HG03103 (cell line): ENCODE measurements around the gene AGFG1.
"Not testable (repeated sequence)": the region's sequence is repeated elsewhere in the genome, so short reads cannot be mapped to it uniquely, and the experiment has no call there.

Experiments used
- ATAC-seq: cut with Tn5 transposase; IDR thresholded peaks from one replicate; pipeline ENCODE4 v1.9.1; 2021; ENCODE audit warnings: low read depth; ENCODE audit not compliant: unreplicated experiment

The AGFG1 gene

DNA sequence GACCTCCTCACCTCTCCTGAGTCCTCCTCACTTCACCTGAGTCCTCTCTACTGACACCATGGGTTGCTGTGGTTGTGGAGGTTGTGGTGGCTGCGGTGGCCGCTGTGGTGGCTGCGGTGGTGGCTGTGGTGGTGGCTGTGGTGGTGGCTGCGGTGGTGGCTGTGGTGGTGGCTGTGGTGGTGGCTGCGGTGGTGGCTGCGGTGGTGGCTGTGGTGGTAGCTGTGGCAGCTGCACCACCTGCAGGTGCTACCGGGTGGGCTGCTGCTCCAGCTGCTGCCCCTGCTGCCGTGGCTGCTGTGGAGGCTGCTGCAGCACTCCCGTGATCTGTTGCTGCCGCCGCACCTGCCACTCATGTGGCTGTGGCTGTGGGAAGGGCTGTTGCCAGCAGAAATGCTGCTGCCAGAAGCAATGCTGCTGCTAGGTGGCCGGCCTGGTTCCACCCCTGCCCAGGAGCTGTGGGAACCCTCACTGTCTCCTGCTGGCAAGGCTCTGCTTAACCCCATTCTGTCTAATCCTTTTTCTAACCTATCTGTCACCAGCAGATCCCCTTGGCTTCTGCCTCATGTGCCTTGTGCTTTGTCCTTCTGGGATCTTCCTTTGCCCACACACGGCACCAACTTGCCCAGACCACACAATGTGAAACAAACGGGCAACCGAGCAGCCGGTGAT is 127.0 kb downstream of the AGFG1 start, which contains the start of gene SCYGR2:
Gene SCYGR2, plus strand, starts transcription at position 59 of the 669 bp plus-strand sequence. Its CDS starts 0 bp downstream, at position 59.
- ATAC-seq, result not testable (repeated sequence)

DNA sequence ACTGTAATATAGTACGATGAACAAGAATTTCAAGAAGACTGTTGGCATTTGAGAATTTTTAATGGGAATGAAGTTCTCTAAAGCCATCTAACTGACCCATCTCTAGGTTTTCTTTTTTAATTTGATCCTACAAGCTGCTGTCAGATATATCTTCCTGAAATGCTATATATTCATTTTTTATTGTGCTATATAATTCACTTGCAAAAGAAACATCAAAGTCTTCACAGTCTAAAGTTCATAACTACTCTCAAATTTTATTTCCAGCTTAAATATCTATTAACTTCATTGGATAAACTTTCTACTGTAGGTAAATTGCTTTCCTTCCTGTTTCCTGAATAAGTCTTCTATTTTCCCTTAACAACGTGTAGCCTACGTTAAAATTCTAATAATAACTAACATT is 130.4 kb downstream of the AGFG1 start:
- ATAC-seq, result no peak

DNA sequence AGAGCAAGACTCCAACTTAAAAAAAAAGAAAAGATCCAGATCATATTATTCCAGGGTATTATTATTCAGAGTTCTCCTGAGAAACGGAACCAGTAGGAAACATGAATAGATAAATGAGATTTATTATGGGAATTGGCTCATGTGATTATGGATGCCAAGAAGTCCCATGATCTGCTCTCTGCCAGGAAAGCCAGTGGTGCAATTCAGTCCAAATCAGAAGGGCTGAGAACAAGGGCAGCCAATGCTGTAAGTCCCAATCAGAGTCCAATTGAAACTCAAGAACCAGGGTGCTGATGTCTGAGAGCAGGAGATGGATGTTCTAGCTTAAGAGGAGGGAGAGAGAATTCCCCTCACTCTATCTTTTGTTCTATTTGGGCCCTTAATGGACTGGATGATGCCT is 134.5 kb downstream of the AGFG1 start:
- ATAC-seq, result no peak

DNA sequence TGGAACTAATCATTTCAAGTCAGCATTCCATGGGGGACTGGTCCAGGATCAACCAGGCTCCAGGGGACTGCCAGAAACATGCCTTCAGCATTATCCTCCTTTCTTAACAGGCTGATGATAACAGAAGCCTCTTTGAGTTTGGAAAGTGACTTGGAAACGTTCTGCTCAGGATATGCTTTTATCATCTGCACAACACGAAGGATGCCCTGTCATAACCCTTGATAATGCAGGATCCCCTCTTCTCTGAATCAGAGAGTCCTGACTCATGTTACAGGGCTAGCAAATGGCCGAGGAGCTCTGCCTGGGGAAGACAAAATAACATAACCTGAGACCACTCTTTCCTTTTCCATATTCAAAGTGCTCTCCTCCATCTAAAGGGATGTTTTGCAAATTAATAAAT is 136.0 kb downstream of the AGFG1 start:
- no peak for ATAC-seq

DNA sequence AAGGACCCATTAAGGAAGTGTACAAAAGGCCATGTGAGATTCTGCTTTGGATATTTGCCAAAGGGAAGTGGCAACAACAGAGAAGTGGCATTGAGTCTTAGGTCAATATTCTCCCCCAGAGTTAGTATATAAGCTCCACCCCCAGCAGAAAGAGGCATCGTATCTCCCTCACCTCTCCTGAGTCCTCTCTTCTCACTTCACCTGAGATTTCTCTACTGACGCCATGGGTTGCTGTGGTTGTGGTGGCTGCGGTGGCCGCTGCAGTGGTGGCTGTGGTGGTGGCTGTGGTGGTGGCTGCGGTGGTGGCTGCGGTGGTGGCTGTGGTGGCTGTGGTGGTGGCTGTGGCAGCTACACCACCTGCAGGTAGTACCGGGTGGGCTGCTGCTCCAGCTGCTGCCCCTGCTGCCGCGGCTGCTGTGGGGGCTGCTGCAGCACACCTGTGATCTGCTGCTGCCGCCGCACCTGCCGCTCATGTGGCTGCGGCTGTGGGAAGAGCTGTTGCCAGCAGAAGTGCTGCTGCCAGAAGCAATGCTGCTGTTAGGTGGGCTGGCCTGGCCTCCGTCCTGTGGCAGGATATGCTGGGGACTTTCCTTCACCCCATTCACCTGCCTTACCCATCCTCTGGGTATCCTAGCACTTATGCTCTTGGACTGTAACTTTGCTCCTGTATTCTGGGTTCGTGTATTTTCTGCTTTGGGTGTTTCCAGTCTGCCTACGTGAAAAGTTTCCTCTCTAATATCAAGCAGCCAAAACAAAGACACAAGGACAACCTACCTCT is 136.8 kb downstream of the AGFG1 start:
- ATAC-seq, result peak; percentile 67

DNA sequence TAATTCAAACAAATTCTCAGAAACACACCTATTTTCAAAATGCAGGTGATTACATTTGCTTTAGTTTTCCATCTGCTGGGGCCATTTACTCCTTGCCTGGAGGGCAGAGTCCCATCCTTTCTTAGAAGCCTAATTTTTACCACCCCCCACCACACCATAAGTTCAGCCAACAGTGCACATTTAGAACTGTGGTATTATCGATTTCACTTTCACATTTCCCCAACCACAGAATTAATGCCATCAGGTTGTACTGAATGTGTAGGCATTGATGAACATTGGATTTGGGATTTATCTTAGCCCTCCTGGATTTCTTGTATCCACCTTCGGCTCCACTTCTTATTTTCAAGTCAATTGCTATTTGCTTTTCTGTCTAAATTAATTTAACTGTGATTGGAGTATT is 138.2 kb downstream of the AGFG1 start:
- no peak for ATAC-seq
